IMR-90 (cell line): ENCODE measurements around the gene AEN. TPM values are rescaled to one million over a fixed set of nuclear protein-coding genes. Genes with fewer than 3 reads are reported as not detected.
A peak's percentile ranks its signal among the peaks of the same experiment; 100 is the strongest.

ENCODE experiments used
- ATAC-seq: fragments of 200-7000 bp; cut with Tn5 transposase; 2 replicates; pipeline ENCODE4 v1.9.1; 2020; ENCODE audit warnings: low read depth, mild to moderate bottlenecking, moderate library complexity
- BruUV-seq: library from RNA; stranded (reverse); fragments of 400-500 nt; replicated peaks from 2 replicates; lab custom pipeline; 2021; lab: Mats Ljungman, UMichigan
- CTCF ChIA-PET: fragments of 300-600 bp; formaldehyde crosslinking; extraction: SDS; loops from one replicate; lab custom pipeline; 2021; ENCODE audit warnings: antibody characterized with exemption; lab: Yijun Ruan, JAX
- POLR2A ChIA-PET: fragments of 300-600 bp; sonication (Branson Sonifier 250); formaldehyde crosslinking; loops from one replicate; lab custom pipeline; 2022; ENCODE audit warnings: antibody characterized with exemption; ENCODE audit not compliant: unreplicated experiment; lab: Charles Lee
- DNase-seq: peaks from one replicate; pipeline ENCODE4 v3.0.0; 2013
- H2AFZ ChIP-seq: replicated peaks from 2 replicates; pipeline ENCODE3; 2013; ENCODE audit warnings: low read length, mild to moderate bottlenecking; ENCODE audit not compliant: poor library complexity
- H2AK5ac ChIP-seq: 2 replicates; pipeline ENCODE4 v1.6.1; 2013; ENCODE audit warnings: low read depth, low read length, inconsistent platforms
- H2AK9ac ChIP-seq: replicated peaks from 2 replicates; pipeline ENCODE3; 2013; ENCODE audit warnings: mild to moderate bottlenecking, low read depth, low read length, moderate library complexity; ENCODE audit not compliant: poor library complexity
- H2BK120ac ChIP-seq: 2 replicates; pipeline ENCODE4 v1.6.1; 2013; ENCODE audit warnings: low read depth, low read length, inconsistent platforms
- H2BK15ac ChIP-seq: 3 replicates; pipeline ENCODE4 v1.6.1; 2013; ENCODE audit warnings: low read depth, low read length, inconsistent platforms
- H2BK20ac ChIP-seq: 2 replicates; pipeline ENCODE4 v1.6.1; 2013; ENCODE audit warnings: low read depth, mild to moderate bottlenecking, inconsistent platforms, low read length, moderate library complexity
- H2BK5ac ChIP-seq: 2 replicates; pipeline ENCODE4 v1.6.1; 2013; ENCODE audit warnings: mild to moderate bottlenecking, low read depth, low read length, inconsistent platforms; ENCODE audit not compliant: poor library complexity, severe bottlenecking
- H3K14ac ChIP-seq: replicated peaks from 2 replicates; pipeline ENCODE4 v1.6.1; 2013; ENCODE audit warnings: low read depth, low read length, inconsistent platforms
- H3K18ac ChIP-seq: 2 replicates; pipeline ENCODE4 v1.6.1; 2013; ENCODE audit warnings: low read depth, low read length, control low read depth
- H3K23ac ChIP-seq: 2 replicates; pipeline ENCODE4 v1.6.1; 2013; ENCODE audit warnings: low read depth, low read length, inconsistent platforms
- H3K27ac ChIP-seq: 2 replicates; pipeline ENCODE4 v1.5.1; 2013; ENCODE audit warnings: mild to moderate bottlenecking, control low read depth, low read length; ENCODE audit not compliant: insufficient read depth
- H3K27me3 ChIP-seq: 2 replicates; pipeline ENCODE4 v1.6.1; 2013; ENCODE audit warnings: low read length; ENCODE audit not compliant: control insufficient read depth, insufficient read depth
- H3K36me3 ChIP-seq: 2 replicates; pipeline ENCODE4 v1.6.1; 2013; ENCODE audit warnings: low read length, mixed read lengths; ENCODE audit not compliant: control insufficient read depth, insufficient read depth
- H3K4ac ChIP-seq: 2 replicates; pipeline ENCODE4 v1.6.1; 2013; ENCODE audit warnings: low read depth, low read length, inconsistent platforms
- H3K4me1 ChIP-seq: 2 replicates; pipeline ENCODE4 v1.6.1; 2013; ENCODE audit warnings: low read length, mixed read lengths; ENCODE audit not compliant: control insufficient read depth, insufficient read depth
- H3K4me2 ChIP-seq: 2 replicates; pipeline ENCODE4 v1.6.1; 2013; ENCODE audit warnings: low read depth, mild to moderate bottlenecking, control low read depth, low read length, moderate library complexity
- H3K4me3 ChIP-seq: 2 replicates; pipeline ENCODE4 v1.5.1; 2013; ENCODE audit warnings: low read depth, mild to moderate bottlenecking, control low read depth, low read length, moderate library complexity; ENCODE audit not compliant: insufficient read depth
- H3K56ac ChIP-seq: 2 replicates; pipeline ENCODE4 v1.6.1; 2013; ENCODE audit warnings: low read length, inconsistent platforms; ENCODE audit not compliant: insufficient read depth; ENCODE audit errors: extremely low read depth
- H3K79me1 ChIP-seq, 2 experiments: 2 replicates each; pipeline ENCODE4 v1.6.1; 2013; ENCODE audit warnings: low read length in 2 of 2, inconsistent platforms in 1 of 2, low read depth in 1 of 2
- H3K9ac ChIP-seq: 2 replicates; pipeline ENCODE4 v1.6.1; 2013; ENCODE audit warnings: low read depth, low read length, control low read depth
- H3K9me1 ChIP-seq: 2 replicates; pipeline ENCODE4 v1.6.1; 2013; ENCODE audit warnings: low read length, inconsistent platforms; ENCODE audit not compliant: insufficient read depth
- H3K9me3 ChIP-seq: 2 replicates; pipeline ENCODE4 v1.6.1; 2013; ENCODE audit warnings: low read length; ENCODE audit not compliant: control insufficient read depth, insufficient read depth
- H4K20me1 ChIP-seq: 2 replicates; pipeline ENCODE4 v1.6.1; 2013; ENCODE audit warnings: low read length, inconsistent platforms; ENCODE audit not compliant: insufficient read depth
- H4K5ac ChIP-seq: 2 replicates; pipeline ENCODE4 v1.6.1; 2013; ENCODE audit warnings: mild to moderate bottlenecking, low read depth, low read length, control low read depth
- H4K8ac ChIP-seq, 2 experiments: 2 replicates each; pipeline ENCODE4 v1.6.1; 2013; ENCODE audit warnings: low read depth in 2 of 2, low read length in 2 of 2, control low read depth in 1 of 2, inconsistent platforms in 1 of 2
- H4K91ac ChIP-seq: 2 replicates; pipeline ENCODE4 v1.6.1; 2013; ENCODE audit warnings: low read depth, low read length, inconsistent platforms; ENCODE audit not compliant: insufficient read depth
- POLR2A ChIP-seq: IDR thresholded peaks from 2 replicates; pipeline ENCODE4 v1.6.1; 2012; ENCODE audit warnings: mild to moderate bottlenecking, low read depth, low read length
- RFX5 ChIP-seq: IDR thresholded peaks from 2 replicates; pipeline ENCODE4 v1.8.0; 2012; ENCODE audit warnings: low read depth, mild to moderate bottlenecking, low read length, moderate library complexity
- SMC3 ChIP-seq: fragments of 150-350 bp; IDR thresholded peaks from 2 replicates; pipeline ENCODE4 v1.6.1; 2016; ENCODE audit warnings: low read depth, mild to moderate bottlenecking, antibody characterized with exemption, low read length, moderate library complexity
- WGBS, 2 experiments: methylation state at CpG; one replicate each; pipeline versions ENCODE4 v1.1.5 to v1.1.7; 2013; ENCODE audit warnings: missing lambda C conversion rate in 2 of 2; ENCODE audit not compliant: insufficient read length in 1 of 2; ENCODE audit errors: extremely low coverage in 2 of 2; 5-methylcytosine and 5-hydroxymethylcytosine counted together
- dilution Hi-C: fragments of 300-500 bp; cut with HindIII; formaldehyde crosslinking; loops from one replicate; pipeline ENCODE4 v1.14.3; 2018; ENCODE audit warnings: low sequenced_read_pairs; ENCODE audit not compliant: unreplicated experiment
- in situ Hi-C: fragments of 300-500 bp; cut with MboI; formaldehyde crosslinking; loops from 3 replicates; pipeline ENCODE4 v1.14.3; 2019; ENCODE audit warnings: low sequenced_read_pairs, inconsistent platforms, mixed read lengths
- intact Hi-C: fragments of 100-400 bp; cut with micrococcal nuclease; formaldehyde crosslinking; loops from 2 replicates; pipeline ENCODE4 v1.10.0; 2022
- polyA plus RNA-seq, 3 experiments: library from polyadenylated mRNA; depleted of rRNA; stranded (reverse); fragments of >200 nt; gene quantifications; 2 replicates each; pipeline ENCODE4 v1.2.3, GENCODE V29; 2012; ENCODE audit warnings: low replicate concordance in 1 of 3
- total RNA-seq: library from RNA; depleted of rRNA; stranded (reverse); fragments of >200 nt; gene quantifications from 2 replicates; pipeline ENCODE4 v1.2.3, GENCODE V29; 2012
- TF ChIP-seq, protein P1 (sequence below): fragments of 150-350 bp; IDR thresholded peaks from 2 replicates; pipeline ENCODE4 v1.6.1; 2017; ENCODE audit warnings: mild to moderate bottlenecking, antibody characterized with exemption, low read length, low read depth
- TF ChIP-seq, protein P2 (sequence below): conservative IDR thresholded peaks from 2 replicates; pipeline ENCODE4 v1.5.1; 2012; ENCODE audit warnings: mild to moderate bottlenecking, low read depth, low read length, improper control_type of control experiment
- TF ChIP-seq, protein P3 (sequence below): fragments of 150-350 bp; IDR thresholded peaks from 2 replicates; pipeline ENCODE4 v1.6.1; 2016; ENCODE audit warnings: low read depth, mild to moderate bottlenecking, low read length, moderate library complexity, borderline replicate concordance

The AEN gene
- total and polyA plus RNA-seq, 2 of the 4 experiments (the other 2 are of a cell fraction): 48.6 to 85.5 TPM

DNA sequence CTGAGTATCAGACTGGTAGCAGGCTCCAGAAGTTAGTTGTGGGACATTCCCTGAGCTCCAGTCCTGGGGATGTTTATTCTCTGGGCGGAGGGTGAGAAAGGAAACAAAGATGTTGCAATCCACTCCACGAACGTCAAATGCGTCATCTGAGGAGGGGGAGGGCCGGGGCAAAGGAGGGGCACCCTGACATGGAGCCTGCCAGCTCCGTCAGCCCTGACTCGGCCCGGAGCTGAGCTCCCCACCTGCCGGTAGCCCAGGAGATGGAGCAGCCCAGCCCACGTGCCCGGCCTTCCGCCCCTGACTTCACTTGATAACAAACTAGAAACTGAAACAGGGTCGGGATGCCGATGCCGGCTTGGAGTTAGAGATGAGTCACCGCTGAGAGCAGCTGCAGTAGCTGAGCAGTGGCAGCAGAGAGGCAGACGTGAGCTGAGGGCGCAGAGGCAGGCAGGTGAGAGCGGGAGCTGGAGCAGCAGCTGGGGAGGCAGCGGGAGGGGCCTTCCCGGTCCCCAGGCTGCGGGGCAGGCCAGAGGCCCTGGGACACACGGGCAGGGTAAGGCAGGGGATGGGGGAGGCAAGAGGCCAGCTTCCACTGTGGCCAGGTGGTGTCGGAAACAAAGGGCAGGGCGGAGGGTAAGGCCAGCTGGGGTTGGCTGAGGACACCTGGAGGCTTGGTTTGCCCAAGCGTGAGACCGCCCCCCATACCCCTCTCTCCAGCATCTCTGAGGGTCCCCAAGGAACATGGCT, 17.7 kb downstream of the AEN start, which contains the start of gene ISG20 (continued):
- TF ChIP-seq, protein P1, sequence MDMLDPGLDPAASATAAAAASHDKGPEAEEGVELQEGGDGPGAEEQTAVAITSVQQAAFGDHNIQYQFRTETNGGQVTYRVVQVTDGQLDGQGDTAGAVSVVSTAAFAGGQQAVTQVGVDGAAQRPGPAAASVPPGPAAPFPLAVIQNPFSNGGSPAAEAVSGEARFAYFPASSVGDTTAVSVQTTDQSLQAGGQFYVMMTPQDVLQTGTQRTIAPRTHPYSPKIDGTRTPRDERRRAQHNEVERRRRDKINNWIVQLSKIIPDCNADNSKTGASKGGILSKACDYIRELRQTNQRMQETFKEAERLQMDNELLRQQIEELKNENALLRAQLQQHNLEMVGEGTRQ: peak; percentile 96
- peak; percentile 94 for TF ChIP-seq POLR2A

DNA sequence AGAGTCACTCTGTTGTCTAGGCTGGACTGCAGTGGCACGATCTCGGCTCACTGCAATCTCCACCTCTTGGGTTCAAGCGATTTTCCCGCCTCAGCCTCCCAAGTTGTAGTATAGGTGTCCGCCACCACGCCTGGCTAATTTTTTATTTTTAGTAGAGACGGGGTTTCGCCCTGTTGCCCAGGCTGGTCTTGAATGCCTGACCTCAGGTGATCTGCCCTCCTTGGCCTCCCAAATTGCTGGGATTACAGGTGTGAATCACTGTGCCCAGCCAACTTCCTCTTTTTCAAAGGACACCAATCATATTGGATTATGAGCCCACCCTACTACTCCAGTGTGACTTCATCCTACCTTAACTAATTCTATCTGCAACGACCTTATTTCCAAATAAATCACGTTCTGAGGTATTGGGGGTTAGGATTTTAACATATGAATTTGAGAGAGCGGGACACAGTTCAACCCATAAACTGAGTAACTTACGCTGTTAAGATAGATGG, 20.9 kb downstream of the AEN start:
- Histone ChIP-seq H3K79me1 (peaks cover 0 to 22% of the 10 kb centered on the region in 2 experiments; a peak in 2 of 4 replicates), H3K4ac (no peak overlapping the region), H4K8ac (no peak overlapping the region), H3K14ac (no peak overlapping the region), H3K18ac (no peak overlapping the region), H2AK9ac (no peak overlapping the region), H4K5ac (no peak overlapping the region), H2BK120ac (no peak overlapping the region), H3K4me1 (peaks cover 15% of the 10 kb centered on the region), H3K9me3 (no peaks in the 10 kb centered on the region), H3K27me3 (no peaks in the 10 kb centered on the region), H2AFZ (no peak overlapping the region), H3K23ac (no peak overlapping the region), H3K27ac (no peak overlapping the region), H4K91ac (no peak overlapping the region), H2AK5ac (no peak overlapping the region), H3K4me2 (no peak overlapping the region), H3K9ac (no peak overlapping the region), H2BK15ac (no peak overlapping the region), H3K36me3 (no peaks in the 10 kb centered on the region), H3K56ac (no peak overlapping the region), H2BK5ac (no peak overlapping the region), H3K4me3 (no peak overlapping the region), H2BK20ac (no peak overlapping the region), H3K9me1 (peaks cover 5% of the 10 kb centered on the region; the same call in 1 of the 2 replicates), H4K20me1 (peaks cover 8% of the 10 kb centered on the region)
- 92% methylated on average over 4 of the region's 12 CpGs; no CpG with 5 or more reads in 1 of the 2 experiments for WGBS, 2 experiments
- CTCF ChIA-PET: no interaction called here
- in situ Hi-C loops (no loop called here), dilution Hi-C loops (no loop called here), intact Hi-C loops (no loop called here)
- no peak for ATAC-seq
- DNase-seq: no peak
- POLR2A ChIA-PET: no interaction called here
- BruUV-seq: no TSS peak
- TF ChIP-seq, protein P2, sequence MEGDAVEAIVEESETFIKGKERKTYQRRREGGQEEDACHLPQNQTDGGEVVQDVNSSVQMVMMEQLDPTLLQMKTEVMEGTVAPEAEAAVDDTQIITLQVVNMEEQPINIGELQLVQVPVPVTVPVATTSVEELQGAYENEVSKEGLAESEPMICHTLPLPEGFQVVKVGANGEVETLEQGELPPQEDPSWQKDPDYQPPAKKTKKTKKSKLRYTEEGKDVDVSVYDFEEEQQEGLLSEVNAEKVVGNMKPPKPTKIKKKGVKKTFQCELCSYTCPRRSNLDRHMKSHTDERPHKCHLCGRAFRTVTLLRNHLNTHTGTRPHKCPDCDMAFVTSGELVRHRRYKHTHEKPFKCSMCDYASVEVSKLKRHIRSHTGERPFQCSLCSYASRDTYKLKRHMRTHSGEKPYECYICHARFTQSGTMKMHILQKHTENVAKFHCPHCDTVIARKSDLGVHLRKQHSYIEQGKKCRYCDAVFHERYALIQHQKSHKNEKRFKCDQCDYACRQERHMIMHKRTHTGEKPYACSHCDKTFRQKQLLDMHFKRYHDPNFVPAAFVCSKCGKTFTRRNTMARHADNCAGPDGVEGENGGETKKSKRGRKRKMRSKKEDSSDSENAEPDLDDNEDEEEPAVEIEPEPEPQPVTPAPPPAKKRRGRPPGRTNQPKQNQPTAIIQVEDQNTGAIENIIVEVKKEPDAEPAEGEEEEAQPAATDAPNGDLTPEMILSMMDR: no peak
- TF ChIP-seq SMC3: no peak
- TF ChIP-seq, protein P1: no peak
- TF ChIP-seq, protein P3, sequence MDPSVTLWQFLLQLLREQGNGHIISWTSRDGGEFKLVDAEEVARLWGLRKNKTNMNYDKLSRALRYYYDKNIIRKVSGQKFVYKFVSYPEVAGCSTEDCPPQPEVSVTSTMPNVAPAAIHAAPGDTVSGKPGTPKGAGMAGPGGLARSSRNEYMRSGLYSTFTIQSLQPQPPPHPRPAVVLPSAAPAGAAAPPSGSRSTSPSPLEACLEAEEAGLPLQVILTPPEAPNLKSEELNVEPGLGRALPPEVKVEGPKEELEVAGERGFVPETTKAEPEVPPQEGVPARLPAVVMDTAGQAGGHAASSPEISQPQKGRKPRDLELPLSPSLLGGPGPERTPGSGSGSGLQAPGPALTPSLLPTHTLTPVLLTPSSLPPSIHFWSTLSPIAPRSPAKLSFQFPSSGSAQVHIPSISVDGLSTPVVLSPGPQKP: no peak
- no peak for TF ChIP-seq RFX5
